Activated CD8-positive, alpha-beta memory T cell treated with anti-CD3 and anti-CD28 coated beads, Interleukin-2, amount 10 ng/mL, durations not matched to agents 7 days and 5 days (primary cell): ENCODE measurements around the gene TMEM271. TPM values are rescaled to one million over a fixed set of nuclear protein-coding genes. Genes with fewer than 3 reads are reported as not detected.
"Not testable (repeated sequence)": the region's sequence is repeated elsewhere in the genome, so short reads cannot be mapped to it uniquely, and the experiment has no call there.

ENCODE experiments used
- ATAC-seq: fragments of 150-1000 bp; cut with Tn5 transposase; one replicate; pipeline ENCODE4 v1.10.0; 2021; ENCODE audit warnings: moderate library complexity
- CTCF ChIA-PET: fragments of 350-600 bp; sonication (Branson Sonifier 250); formaldehyde crosslinking; loops from one replicate; lab custom pipeline; 2021; ENCODE audit warnings: antibody characterized with exemption; lab: Charles Lee
- DNase-seq: peaks from one replicate; pipeline ENCODE4 v3.0.0-alpha.2; 2020
- H3K27ac Mint-ChIP-seq: one replicate; pipeline ENCODE4 v1.8.0; 2021; ENCODE audit warnings: mild to moderate bottlenecking, mixed read lengths
- H3K27me3 Mint-ChIP-seq: one replicate; pipeline ENCODE4 v1.8.0; 2021; ENCODE audit warnings: mixed read lengths
- H3K36me3 Mint-ChIP-seq: one replicate; pipeline ENCODE4 v1.8.0; 2021; ENCODE audit warnings: mild to moderate bottlenecking, mixed read lengths
- H3K4me1 Mint-ChIP-seq: one replicate; pipeline ENCODE4 v1.8.0; 2021; ENCODE audit warnings: mixed read lengths
- H3K4me3 Mint-ChIP-seq: one replicate; pipeline ENCODE4 v1.8.0; 2021; ENCODE audit warnings: mild to moderate bottlenecking, moderate library complexity, mixed read lengths
- H3K9me3 Mint-ChIP-seq: one replicate; pipeline ENCODE4 v1.8.0; 2022; ENCODE audit warnings: low read depth, mixed read lengths
- total RNA-seq, 2 experiments: library from RNA; stranded (reverse); gene quantifications; one replicate each; pipeline ENCODE4 v1.2.3, GENCODE V29; 2021

Gene TMEM271
- total RNA-seq, 2 experiments from 2014 or later, result not detected

GRCh38 chr4:554793-555320 lies 21.2 kb downstream of the TMEM271 start:
- ATAC-seq, H3K4me1 Mint-ChIP-seq, H3K4me3 Mint-ChIP-seq, CTCF ChIA-PET, H3K27ac Mint-ChIP-seq, H3K27me3 Mint-ChIP-seq, DNase-seq, H3K36me3 Mint-ChIP-seq: not testable (repeated sequence)
- H3K9me3 Mint-ChIP-seq, result peaks cover 11% of the 10 kb centered on the region

DNA sequence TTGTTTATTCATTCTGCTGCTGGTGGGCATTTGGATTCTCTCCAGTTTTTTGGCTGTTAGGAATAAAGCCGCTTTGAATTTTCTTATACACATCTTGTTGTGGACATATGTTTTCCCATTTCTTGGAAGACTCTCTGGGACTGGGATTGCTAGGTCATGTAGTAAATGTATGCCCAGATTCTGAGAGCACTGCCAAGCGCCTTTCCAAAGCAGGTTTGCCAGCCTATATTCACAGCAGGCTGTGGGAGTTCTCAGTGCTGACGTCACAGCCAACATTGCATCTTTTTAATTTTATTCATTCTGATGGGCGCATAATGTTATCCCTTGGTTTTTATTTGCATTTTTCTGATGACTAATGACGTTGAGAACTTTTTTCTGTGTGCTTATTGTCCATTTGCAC lies 24.1 kb downstream of the TMEM271 start:
- CTCF ChIA-PET, result no interaction called here
- no peak for ATAC-seq
- Mint-ChIP-seq H3K4me3 (no peak overlapping the region), H3K36me3 (peaks cover 2% of the 10 kb centered on the region), H3K27ac (no peak overlapping the region), H3K9me3 (peaks cover 11% of the 10 kb centered on the region), H3K4me1 (no peaks in the 10 kb centered on the region), H3K27me3 (no peaks in the 10 kb centered on the region)
- DNase-seq, result no peak

- CTCF ChIA-PET, H3K36me3 Mint-ChIP-seq, H3K27me3 Mint-ChIP-seq, ATAC-seq, H3K27ac Mint-ChIP-seq, H3K4me1 Mint-ChIP-seq, DNase-seq, H3K4me3 Mint-ChIP-seq: not testable (repeated sequence)
- peaks cover 12% of the 10 kb centered on the region for H3K9me3 Mint-ChIP-seq
Observed at GRCh38 chr4:550268-550667, 25.8 kb downstream of the TMEM271 start.

DNA sequence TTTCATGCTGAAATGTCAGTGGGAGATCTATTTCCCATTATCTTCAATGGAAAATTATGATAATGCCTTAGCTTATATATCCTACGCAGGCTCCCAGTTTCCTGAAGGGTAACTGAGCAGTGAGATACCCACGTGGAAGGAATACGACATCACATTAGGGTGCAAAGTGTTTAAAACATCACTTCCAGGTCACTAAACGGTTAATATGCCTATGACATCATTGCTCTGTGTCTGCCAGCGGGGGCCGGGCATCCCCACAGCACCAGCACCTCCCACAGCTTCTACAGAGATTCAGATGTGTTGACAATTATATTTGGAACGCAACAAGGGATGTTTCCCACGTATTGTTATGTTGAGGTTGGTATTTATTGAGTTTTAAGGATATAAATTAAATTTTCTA lies 27.1 kb downstream of the TMEM271 start:
- ATAC-seq (no peak), DNase-seq (no peak)
- Mint-ChIP-seq H3K27me3 (no peaks in the 10 kb centered on the region), H3K4me1 (no peaks in the 10 kb centered on the region), H3K27ac (no peak overlapping the region), H3K4me3 (no peak overlapping the region), H3K9me3 (peaks cover 15% of the 10 kb centered on the region), H3K36me3 (peaks cover 2% of the 10 kb centered on the region)
- CTCF ChIA-PET, result no interaction called here

DNA sequence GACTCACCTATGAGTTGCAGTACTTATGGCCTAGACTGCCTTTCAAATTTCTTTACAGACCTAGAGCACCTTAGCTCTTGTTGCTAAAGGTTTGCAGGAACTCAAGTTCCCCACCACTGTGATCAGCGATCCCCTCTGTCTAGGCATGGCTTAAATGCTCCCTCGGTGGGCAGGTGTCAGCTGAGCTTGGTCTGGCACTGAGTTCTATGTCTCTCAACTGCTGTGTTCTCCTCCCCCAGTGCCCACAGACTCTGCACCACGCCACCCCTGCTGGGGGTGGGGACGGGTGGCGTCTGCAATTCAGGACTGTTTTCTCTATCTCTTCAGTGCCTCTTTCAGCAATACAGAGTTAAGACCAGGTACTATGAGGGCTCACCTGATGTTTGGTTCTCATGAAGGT lies 30.5 kb downstream of the TMEM271 start:
- Mint-ChIP-seq H3K36me3 (peaks cover 2% of the 10 kb centered on the region), H3K4me3 (no peak overlapping the region), H3K9me3 (peaks cover 9% of the 10 kb centered on the region), H3K4me1 (no peaks in the 10 kb centered on the region), H3K27me3 (no peaks in the 10 kb centered on the region), H3K27ac (no peak overlapping the region)
- no peak for DNase-seq
- CTCF ChIA-PET, result no interaction called here
- no peak for ATAC-seq

DNA sequence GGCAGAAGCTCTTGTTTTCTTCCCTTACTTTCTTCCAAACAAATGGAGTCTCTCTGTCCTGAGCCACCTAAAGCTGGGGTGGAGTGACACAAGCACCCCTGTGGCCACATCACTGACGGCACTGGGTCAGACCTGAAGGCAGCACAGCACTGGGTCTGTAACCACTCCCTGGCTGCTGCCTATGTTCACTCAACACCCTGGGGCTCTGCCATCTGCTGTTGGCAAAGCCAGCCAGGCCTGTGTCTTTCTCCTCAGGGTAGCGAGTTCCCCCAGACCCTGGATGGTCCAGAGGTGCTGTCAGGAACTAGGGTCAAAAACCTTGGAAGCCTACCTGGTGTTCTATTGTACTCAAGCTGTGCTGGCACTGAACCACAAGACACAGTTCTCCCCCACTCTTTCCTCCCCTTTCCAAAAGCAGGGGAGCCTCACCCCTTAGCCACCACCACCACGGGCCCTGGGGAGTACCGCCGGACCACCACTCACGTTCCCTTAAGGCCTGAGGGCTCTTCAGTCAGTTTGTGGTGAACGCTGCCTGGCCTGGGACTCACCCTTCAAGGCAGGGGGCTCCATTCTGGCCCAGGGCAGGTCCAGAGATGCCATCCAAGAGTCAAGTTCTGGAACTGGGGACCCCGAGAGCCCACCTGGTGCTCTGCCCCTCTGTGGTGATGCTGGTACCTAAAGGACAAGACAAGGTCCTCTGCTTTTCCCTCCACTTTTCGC lies 31.5 kb downstream of the TMEM271 start:
- no peak overlapping the region for H3K4me3 Mint-ChIP-seq
- peaks cover 2% of the 10 kb centered on the region for H3K36me3 Mint-ChIP-seq
- CTCF ChIA-PET, result no interaction called here
- peaks cover 9% of the 10 kb centered on the region for H3K9me3 Mint-ChIP-seq
- no peak for DNase-seq
- no peaks in the 10 kb centered on the region for H3K4me1 Mint-ChIP-seq
- no peaks in the 10 kb centered on the region for H3K27me3 Mint-ChIP-seq
- no peak for ATAC-seq
- H3K27ac Mint-ChIP-seq, result no peak overlapping the region

DNA sequence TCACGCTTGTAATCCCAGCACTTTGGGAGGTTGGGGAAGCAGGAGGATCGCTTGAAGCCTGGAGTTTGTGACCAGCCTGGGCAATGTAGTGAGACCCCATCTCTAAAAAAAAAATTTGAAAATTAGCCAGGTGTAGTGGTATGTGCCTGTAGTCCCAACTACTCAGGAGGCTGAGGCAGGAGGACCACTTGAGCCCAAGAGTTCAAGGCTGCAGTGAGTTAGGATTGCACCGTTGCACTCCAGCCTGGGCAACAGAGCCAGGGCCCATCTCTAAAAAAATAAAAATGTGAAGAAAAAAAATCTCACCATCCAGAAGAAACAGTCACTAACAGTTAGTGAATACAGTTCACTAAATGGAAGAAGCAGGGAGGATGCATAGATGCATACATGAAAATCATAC lies 34.8 kb downstream of the TMEM271 start:
- Mint-ChIP-seq H3K27me3 (no peaks in the 10 kb centered on the region), H3K36me3 (peaks cover 27% of the 10 kb centered on the region), H3K4me3 (no peak overlapping the region), H3K27ac (no peak overlapping the region), H3K9me3 (peaks cover 5% of the 10 kb centered on the region), H3K4me1 (no peaks in the 10 kb centered on the region)
- CTCF ChIA-PET, result no interaction called here
- no peak for DNase-seq
- no peak for ATAC-seq

- no peaks in the 10 kb centered on the region for H3K4me1 Mint-ChIP-seq
- no peak for DNase-seq
- ATAC-seq, result no peak
Observed at GRCh38 chr4:538542-539142, 37.5 kb downstream of the TMEM271 start.

DNA sequence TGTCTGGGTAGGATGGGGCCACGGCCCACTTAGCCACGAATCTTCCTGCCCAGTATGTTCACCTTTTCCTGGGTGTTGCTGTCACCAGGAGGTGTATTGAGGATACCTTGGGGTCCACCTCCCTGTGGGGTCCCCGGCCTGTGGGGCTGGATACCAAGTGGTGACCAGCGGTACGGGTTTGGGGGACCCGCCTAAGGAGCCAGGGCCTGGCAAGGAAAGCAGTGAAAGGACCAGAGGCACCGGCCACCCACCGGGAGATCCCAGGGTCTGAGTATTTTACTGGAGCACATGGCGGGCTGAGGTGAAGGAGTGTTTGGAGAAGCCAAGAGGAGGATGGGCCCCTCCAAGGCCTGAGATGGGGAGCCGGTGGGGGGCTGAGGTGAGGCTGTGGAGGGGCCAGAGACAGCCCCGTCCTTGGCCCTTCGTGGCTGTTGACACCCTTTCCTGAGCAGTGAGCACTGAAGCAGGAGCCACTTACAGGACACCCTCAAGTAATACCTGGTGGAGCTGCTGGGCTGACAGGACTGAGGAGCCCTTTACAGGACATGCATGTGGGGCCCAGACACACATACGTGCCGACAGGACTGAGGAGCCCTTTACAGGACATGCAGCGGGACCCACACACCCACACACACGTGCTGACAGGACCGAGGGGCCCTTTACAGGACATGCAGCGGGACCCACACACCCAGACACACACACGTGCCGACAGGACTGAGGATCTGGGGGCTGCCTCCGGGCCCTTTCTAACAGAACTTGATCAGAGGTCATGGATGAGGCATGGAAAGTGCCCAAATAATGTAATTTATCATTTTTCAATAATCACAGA lies 38.4 kb downstream of the TMEM271 start:
- peaks cover 3% of the 10 kb centered on the region for H3K9me3 Mint-ChIP-seq
- H3K27me3 Mint-ChIP-seq, result no peaks in the 10 kb centered on the region
- CTCF ChIA-PET, result no interaction called here
- H3K4me1 Mint-ChIP-seq, result no peaks in the 10 kb centered on the region
- no peak overlapping the region for H3K4me3 Mint-ChIP-seq
- ATAC-seq, result no peak
- peaks cover 60% of the 10 kb centered on the region for H3K36me3 Mint-ChIP-seq
- no peak overlapping the region for H3K27ac Mint-ChIP-seq
- peak; percentile 25 for DNase-seq

More at GRCh38 chr4:538542-539142, 37.5 kb downstream of the TMEM271 start:
- Mint-ChIP-seq H3K27me3 (no peaks in the 10 kb centered on the region), H3K4me3 (no peak overlapping the region), H3K36me3 (peaks cover 50% of the 10 kb centered on the region), H3K27ac (no peak overlapping the region), H3K9me3 (peaks cover 2% of the 10 kb centered on the region)
- CTCF ChIA-PET, result no interaction called here

DNA sequence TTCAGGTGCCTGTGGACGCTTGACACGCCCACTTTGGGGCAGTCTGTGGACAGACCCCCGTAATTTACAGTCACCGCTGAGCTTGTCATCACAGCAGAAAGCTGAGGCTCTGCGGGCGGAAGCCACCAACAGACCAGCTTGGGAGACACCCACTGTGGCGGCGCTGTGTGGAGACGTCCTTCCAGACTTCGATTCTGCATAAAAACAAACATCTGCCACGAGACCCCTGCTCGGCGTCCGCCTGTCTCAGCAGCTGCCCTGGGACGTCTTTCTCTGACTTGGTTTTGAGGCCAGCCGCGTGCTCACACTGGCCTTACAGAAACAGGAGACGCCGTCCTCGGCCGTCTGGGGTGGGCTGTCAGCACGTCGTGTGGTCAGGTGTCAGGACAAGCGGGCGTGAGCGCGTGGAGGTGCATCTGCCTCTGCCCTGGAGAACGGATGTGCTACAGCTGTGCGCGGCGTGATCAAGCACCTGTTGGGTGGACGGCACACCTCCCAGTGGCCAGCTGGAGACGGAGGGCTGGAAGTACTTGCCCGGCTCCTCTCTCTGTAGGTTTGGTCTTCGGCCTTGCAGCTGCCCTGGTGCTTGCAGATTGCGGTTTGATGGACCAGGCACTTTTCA lies 39.6 kb downstream of the TMEM271 start:
- Mint-ChIP-seq H3K9me3 (peaks cover 7% of the 10 kb centered on the region), H3K4me1 (no peaks in the 10 kb centered on the region), H3K27ac (no peak overlapping the region), H3K36me3 (peaks cover 71% of the 10 kb centered on the region), H3K4me3 (no peak overlapping the region), H3K27me3 (no peaks in the 10 kb centered on the region)
- ATAC-seq, result no peak
- CTCF ChIA-PET, result no interaction called here
- no peak for DNase-seq

- Mint-ChIP-seq H3K36me3 (peaks cover 77% of the 10 kb centered on the region), H3K4me1 (no peaks in the 10 kb centered on the region), H3K4me3 (no peak overlapping the region), H3K9me3 (peaks cover 7% of the 10 kb centered on the region), H3K27ac (no peak overlapping the region), H3K27me3 (no peaks in the 10 kb centered on the region)
- ATAC-seq (no peak), DNase-seq (no peak)
- CTCF ChIA-PET, result no interaction called here
Observed at GRCh38 chr4:535924-536281, 40.2 kb downstream of the TMEM271 start.

GRCh38 chr4:535181-535923 lies 40.7 kb downstream of the TMEM271 start:
- H3K36me3 Mint-ChIP-seq, result peaks cover 82% of the 10 kb centered on the region
- CTCF ChIA-PET, result no interaction called here
- H3K27ac Mint-ChIP-seq, result no peak overlapping the region
- ATAC-seq (no peak), DNase-seq (no peak)
- no peaks in the 10 kb centered on the region for H3K4me1 Mint-ChIP-seq
- no peak overlapping the region for H3K4me3 Mint-ChIP-seq
- H3K9me3 Mint-ChIP-seq, result peaks cover 7% of the 10 kb centered on the region
- no peaks in the 10 kb centered on the region for H3K27me3 Mint-ChIP-seq
